ENCODE results near the gene ENG.
"Not testable (repeated sequence)": the region's sequence is repeated elsewhere in the genome, so short reads cannot be mapped to it uniquely, and the experiment has no call there.

Gene ENG

DNA sequence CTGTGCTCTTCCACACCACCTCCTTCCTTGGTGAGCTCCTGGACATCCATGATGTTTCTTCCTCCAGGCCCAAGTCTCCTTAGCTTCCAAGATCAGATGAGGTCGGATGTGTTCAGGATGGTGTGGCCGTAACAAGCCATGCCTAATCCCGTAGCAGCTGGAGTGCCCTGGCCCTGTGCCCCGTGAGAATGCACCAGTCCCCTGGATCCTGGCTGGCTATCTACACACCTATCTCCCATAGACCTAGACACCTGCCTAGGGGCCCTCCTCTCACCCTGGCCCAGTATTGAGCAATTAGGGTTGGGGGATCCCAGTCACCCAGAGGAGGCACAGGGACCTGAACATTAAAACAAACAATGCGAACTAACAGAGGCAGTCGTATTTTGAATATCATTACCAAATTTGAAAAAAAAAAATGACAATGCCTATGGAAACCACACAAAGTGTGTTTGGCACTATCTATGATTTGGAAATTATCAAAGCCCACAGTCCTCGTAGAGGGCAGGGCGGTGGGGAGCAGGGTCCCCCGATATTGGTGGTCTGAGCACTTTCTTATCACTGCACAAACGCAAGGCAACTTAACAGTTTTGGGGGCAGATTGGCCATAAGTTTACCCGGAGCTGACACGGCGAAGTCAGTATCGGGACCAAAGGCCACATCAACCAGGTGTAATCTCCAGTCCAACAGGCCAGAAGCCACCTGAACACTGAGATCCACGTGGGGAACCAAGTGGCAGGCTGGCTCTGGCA lies 13.2 kb downstream of the ENG start:
- DNase-seq = no peak

- DNase-seq = no peak
These were observed 15.9 kb downstream of the ENG start for GRCh38 chr9:127838375-127839078.

GRCh38 chr9:127837346-127837745 lies 17.1 kb downstream of the ENG start:
- no peak for DNase-seq

DNA sequence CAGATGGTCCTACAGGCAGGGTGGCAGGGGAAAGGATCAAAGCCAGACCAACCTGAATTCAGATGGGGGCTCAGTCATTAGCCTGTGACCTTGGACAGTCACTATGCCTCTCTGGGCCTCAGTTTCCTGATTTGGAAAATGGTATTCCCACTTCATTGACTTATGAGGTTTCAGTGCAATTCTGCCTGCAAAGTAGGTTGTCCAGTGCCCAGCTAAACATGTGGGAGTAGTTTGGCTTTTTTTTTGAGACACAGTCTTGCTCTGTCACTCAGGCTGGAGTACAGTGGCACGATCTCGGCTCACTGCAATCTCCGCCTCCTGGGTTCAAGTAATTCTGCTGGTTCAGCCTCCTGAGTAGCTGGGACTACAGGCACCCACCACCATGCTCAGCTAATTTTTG lies 17.9 kb downstream of the ENG start:
- not testable (repeated sequence) for DNase-seq

DNA sequence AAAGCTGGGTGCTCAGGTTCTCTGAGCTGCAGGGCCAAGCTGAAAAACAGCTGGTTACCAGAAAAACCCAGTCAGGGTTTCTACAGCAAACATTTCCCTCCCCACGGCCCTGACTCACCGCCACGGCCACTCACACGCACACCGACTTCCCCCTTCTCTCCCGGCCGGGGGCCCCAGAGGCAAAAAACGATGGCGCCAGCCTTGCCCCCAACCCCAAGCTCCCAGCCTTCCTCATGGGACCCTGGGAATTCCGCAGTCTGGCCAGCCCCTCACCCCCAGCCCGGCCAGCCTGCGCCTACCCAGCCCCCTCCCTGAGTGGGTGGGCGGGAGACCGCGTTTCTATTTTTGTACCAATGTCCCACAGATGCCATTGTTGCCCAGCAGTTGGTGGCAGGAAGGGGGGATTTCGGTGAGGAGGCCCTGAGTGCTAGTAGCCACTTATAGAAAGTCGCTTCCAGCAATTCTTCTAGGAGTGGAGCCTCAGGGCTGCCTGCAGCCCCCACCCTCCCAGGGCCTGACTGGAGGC lies 18.4 kb downstream of the ENG start:
- no peak for DNase-seq

DNA sequence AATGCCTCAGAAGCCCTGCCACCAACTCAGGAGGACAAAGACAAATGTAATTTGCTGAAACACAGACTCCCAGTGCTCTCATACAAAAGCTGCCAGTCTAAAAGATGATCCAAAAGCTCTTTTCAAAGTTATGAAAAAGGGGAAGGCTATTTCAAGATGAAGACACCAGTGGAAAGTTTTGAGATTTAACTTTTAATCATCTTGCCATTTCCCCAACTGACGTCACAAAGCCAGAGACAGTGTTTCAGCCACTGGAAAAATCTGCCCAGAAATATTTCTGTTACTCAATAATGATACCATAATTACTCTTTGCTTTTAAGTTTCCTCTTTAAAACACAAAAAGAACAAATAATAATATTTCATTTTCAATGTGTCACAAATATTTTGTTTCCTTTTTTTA lies 20.9 kb downstream of the ENG start:
- DNase-seq = no peak

DNA sequence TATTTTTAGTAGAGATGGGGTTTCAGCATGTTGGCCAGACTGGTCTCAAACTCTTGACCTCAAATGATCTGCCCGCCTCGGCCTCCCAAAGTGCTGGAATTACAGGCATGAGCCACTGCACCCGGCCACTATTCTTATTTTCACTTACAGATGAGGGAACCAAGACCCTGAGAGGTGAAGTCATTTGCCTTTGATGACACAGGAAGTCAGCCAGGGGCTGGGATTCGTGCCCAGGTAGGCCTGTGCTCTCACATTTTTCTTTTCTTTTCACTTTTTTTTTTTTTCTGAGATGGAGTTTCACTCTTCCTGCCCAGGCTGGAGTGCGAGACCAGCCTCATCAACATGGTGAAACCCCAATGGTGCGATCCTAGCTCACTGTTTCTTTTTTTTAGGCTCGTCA lies 22.2 kb downstream of the ENG start:
- DNase-seq = no peak

DNA sequence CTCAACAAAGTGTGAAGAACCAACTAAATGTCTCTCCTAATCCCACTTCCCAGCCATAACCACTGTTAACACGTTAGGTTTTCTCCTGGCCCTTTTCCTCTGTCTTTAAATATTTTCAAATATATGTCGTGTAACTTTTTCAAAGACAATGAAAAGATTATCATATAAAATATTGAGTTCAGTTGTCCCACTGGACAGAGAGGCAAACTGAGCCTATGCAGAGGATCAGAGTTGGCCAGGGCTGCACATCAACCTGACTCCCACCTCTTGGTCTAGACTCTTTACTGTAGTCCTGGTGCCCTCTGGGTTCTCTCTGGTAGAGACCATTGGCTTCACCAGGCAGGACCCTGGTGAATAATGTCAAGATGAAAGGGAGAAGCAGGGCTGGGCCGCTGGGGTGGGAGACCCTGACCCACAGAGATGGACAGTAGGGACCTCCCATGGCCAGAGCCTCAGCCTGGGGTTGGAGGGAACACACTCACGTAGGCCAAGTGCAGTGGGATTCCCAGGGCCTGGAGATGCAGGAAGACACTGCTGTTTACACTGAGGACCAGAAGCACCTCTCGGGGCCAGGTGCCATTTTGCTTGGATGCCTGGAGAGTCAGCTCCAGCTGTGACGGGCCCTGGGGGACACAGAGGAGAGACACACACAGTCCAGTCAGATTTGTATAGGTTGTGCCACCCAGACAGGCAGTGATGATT lies 25.1 kb downstream of the ENG start:
- DNase-seq = no peak

DNA sequence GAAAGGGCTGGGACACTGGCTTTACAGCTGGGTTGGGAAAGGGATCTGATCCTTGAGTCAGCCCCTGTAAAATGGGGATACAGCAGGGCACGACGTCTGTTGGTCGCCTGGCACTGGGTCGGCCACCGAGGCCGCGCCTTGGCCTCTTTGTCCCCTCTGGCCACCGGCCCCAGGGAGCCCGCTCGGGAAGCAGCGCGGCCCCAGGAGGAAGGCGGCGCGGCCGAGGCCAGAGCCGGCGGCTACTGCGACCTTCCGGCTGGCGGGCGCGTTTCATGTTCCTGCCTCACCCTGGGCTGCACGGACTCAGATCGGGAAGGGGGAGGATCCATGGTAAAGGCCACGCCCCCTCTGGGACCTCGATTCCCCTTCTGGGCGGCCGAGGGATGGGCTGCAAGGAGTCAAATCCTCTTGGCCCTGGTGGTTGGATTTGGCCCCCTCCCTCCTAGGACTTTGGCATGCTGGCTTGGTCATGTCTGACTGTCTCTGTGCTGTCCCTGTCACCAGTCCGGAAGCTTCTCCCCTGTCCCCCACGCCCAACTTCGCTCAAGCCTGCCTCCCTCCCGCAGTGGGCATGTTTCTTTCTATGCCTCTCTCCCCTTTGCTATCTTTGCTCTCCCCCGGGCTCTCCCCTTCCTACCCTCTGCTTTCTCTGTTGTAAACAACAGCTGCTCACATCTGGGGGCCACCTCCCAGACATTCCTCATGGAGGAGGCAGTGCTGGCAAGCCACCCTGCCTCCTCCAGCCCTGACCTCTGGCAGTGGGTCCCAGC lies 26.0 kb downstream of the ENG start:
- no peak for DNase-seq

DNA sequence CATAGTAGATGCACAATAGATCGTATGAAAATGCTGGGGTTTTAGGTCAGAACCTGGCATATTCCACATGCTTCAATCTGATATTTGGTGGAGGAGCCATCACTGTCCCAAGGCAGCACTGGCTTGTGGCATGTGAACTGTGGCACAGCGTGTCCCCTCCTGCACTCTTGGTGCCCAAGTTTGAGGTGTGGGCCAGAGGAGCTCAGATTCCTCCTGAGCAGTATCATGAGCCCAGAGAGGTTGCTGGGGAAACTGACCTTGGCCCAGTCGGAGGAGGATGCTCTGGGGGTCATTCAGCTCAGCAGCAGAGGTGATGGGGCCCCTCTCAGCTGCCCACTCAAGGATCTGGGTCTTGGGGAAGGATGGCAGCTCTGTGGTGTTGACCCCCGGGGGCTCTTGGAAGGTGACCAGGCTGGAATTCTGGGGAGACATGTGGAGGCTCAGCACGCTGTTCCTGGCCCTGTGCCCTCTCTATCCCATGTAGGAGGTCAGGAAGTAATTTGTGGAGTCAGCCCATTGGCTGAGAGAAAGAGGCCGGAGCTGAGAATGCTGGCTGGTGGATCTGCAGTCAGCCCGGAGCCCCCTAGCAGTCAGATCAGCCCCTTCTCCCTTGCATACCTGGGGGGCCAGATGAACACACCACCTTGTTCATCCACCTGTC lies 28.1 kb downstream of the ENG start:
- no peak for DNase-seq

- no peak for DNase-seq
These were observed 29.0 kb downstream of the ENG start for GRCh38 chr9:127825319-127826051.

DNA sequence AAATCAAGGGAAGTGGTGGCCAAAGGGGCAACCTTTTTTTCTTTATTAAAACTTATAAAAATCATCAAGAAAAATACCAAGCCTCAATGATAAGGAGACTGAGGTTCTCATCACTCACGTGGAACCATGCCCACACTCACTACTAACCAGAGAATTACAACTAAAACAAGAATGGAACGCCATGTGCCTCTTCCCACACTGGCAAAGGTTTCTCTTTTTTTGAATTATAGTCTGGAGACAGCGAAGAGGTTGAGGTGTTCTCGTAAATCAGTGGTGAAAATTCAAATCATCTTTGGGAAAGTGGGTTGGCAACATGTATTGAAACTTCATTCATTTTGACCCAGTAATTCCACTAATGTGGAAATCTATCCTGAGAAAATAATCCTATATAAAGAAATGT lies 32.4 kb downstream of the ENG start:
- no peak for DNase-seq

DNA sequence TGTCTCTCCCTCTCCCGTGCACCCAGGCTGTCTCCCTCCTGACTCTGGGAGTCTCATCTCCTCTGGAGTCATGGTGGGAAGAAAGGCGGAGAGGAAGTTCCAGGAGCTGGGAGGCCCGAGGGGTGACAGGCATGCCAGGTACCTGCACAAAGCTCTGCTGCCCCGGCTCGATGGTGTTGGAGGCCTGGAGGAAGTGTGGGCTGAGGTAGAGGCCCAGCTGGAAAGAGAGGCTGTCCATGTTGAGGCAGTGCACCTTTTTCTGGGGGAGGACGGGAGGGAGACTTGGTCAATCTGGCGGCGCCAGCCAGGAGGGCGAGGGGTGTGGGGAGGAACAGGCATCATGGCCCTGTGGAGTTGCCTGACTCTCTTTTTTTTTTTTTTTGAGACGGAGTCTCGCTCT lies 35.9 kb downstream of the ENG start:
- no peak for DNase-seq

DNA sequence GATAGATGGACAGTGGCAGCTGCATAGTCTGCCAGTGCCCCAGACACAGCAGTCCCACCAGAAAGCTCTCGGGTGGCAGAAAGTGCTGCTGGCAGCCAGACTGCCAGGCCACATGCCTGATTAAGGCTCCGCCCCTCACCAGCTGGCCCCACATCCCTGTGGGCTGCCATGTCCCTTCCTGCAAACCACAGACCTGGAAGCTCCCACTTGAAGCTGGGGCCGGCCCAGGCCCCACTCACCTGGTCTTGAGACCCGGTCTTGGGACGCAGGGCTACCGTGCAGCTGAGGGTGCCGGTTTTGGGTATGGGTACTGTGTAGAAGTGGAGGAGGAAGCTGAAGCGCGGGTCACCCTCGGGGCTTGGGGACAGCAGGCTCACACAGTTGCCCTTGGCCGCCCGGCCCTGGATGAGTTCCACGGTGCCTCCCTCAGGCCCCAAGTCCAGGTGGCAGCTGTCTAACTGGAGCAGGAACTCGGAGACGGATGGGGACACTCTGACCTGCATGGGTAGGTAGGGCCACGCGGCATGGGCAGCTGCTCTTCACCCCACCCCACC lies 36.5 kb downstream of the ENG start:
- DNase-seq = no peak

DNA sequence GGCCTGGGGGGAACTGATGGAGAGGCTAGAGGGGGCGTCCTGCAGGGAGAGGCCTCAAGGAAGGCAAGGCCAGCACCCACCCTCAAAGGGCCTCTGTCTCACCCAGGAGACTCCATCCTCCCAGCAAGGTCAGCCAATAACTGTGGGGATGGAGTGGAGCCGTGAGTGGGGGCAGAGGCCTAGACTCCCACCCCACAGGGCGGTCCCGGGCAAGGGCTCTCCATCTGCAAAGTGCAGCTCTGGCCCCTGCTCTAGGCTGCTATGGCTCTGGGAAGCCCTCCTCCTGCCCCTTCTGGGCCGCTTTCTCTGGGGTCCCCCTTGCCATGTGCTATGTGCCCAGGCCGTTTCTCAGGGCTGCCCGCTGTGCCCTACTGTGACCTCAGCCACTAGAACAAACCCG lies 37.7 kb downstream of the ENG start:
- DNase-seq = no peak

- DNase-seq = no peak
These were observed 38.1 kb downstream of the ENG start for GRCh38 chr9:127816362-127816725.

DNA sequence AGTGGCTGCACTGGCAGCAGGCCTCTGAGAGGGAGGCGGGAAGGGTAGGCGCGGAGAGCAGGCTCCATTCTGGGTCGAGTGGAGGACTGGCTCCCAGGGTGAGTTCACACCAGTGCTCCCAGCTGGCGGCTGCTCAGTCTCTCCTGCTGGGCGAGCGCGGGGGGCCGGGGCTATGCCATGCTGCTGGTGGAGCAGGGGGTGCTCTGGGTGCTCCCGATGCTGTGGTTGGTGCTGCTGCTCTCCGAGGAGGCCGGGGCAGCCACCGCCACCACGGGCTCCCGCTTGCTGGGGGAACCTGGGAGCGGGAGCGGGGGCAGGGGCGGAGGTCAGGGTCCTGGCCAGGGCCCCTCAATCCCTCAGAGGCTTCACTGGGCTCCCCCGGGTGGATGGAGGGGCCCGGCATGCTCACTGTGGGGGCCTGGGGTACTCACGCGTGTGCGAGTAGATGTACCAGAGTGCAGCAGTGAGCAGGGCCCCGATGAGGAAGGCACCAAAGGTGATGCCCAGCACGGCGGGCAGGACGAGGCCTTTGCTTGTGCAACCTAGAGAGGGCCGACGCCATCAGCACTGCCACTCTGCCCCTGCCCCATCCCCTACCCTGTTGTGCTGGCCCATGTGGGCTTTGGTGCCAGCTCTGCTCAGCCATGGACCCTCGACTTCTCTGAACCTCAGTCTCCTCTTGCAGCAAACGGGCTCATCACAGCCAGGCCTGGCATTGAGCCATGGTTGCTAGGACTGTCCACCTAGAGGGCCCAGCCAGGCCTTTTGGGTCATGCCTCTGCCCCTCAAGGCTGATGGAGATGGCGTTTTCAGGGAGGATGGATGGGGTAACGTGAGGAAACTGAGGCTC lies 38.7 kb downstream of the ENG start:
- DNase-seq = no peak

GRCh38 chr9:127814619-127815511 lies 39.6 kb downstream of the ENG start:
- no peak for DNase-seq

DNA sequence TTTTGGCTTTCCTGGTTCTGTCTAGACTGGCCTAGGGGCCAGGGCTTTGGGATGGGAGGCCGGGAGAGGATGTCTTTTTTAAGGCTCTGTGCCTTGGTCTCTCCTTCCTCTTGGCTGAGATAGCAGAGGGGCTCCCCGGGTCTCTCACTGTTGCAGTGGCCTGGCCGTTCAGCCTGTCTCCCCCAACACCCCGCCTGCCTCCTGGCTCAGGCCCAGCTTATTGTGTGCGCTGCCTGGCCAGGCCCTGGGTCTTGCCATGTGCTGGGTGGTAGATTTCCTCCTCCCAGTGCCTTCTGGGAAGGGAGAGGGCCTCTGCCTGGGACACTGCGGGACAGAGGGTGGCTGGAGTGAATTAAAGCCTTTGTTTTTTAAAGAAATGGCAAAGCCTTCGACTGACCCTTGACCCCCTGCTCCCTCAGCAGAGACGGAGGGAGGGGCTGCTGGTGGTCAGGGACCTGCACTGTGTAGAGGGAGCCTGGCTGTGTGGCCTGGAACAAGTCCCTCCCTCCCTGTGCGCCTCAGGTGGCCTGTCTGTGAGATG lies 40.7 kb downstream of the ENG start:
- DNase-seq = no peak
